Raji (cell line): ENCODE results near the gene DYNC2H1.

Experiments
- POLR2A ChIP-seq: IDR thresholded peaks from 2 replicates; pipeline ENCODE4 v1.6.1; 2011; ENCODE audit warnings: low read depth, low read length, control low read depth; ENCODE audit not compliant: insufficient read depth

DYNC2H1 gene

DNA sequence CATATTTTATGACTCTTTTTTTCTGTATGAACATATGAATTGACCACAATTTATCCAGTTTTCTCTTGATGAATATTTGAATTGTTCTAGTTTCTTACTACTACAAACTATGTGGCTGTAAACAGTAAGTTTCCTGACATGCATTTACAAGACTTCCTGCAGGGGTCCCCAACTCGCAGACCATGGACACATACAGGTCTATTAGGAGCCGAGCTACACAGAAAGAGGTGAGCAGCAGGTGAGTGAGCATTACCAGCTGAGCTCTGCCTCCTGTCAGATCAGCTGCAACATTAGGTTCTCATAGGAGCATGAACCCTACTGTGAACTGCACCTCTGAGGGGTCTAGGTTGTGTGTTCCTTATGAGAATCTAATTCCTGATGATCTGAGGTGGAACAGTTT lies 379.4 kb downstream of the DYNC2H1 start:
- no peak for TF ChIP-seq POLR2A

DNA sequence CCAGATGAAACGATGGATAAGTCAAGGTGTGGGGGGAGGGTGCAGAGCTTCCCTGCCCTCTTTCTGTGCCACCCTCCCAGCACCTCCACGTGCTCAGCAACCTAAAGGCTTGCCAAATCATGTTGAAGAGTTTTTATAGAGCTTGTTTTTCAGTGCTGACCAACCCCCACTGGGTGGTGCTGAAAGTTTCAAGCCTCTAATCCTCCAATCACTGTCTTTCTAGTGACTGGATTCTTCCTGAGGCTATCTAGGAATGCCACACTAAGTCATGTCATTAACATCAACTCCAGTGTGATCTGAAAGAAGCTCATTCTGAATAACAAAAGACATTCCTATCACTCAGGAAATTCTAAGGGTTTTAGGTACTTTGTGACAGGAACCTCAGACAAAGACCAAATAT lies 382.6 kb downstream of the DYNC2H1 start:
- no peak for TF ChIP-seq POLR2A

DNA sequence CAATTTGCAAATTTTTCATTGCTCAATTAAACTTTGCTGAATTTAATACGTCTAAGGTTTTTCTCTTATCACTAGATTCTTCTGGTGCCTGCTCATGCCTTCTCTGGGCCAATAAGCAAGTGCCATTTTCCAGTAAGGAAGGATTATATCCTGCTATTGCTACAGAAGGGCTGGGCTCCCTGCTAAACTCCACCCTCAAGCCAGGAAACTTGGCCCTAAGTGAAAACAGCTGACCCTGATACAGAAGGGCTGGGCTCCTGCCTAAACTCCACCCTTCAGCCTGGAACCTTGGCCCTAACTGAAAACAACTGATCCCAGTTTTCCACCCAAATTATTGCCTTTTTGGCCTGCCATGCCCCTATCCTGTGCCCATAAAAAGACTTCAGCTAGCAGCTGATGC lies 385.3 kb downstream of the DYNC2H1 start:
- TF ChIP-seq POLR2A, result no peak

DNA sequence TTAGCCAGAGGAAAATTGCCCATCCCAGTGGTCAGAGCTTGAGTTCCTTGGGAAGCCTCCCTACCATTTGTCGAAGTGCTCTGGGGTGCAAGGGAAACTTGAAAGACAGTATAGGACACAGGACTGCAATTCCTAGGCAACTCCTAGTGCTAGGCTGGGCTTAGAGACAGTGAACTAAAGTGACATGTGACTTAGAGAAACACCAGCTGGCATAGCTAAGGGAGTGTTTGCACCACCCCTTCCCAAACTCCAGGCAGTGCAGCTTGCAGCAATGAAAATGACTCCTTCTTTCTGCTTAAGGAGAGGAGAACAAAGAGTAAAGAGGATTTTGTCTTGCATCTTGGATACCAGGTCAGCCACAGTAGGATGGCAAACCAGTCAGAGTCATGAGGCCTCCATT lies 388.0 kb downstream of the DYNC2H1 start:
- no peak for TF ChIP-seq POLR2A

DNA sequence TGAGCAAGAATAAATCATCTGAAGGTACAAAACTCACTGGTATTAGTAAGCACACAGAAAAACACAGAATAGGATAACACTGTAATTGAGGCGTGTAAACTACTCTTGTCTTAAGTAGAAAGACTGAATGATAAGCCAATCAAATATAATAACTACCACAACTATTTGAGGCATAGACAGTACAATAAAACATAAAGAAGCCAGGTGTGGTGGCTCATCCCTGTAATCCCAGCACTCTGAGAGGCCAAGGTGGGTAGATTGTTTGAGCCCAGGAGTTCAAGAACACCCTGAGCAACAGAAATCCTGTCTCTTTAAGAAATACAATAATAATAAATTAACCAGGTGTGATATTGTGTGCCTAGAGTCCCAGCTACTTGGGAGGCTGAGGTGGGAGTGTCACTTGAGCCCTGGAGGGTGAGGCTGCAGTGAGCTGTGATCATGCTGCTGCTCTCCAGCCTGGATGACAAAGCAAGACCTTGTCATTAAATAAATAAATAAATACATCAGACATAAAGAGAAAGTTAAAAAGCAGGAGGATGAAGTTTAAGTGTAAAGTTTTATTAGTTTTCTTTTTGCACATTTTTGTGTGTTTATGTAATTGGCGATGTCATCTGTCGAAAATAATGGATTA lies 390.6 kb downstream of the DYNC2H1 start:
- TF ChIP-seq POLR2A, result no peak

DNA sequence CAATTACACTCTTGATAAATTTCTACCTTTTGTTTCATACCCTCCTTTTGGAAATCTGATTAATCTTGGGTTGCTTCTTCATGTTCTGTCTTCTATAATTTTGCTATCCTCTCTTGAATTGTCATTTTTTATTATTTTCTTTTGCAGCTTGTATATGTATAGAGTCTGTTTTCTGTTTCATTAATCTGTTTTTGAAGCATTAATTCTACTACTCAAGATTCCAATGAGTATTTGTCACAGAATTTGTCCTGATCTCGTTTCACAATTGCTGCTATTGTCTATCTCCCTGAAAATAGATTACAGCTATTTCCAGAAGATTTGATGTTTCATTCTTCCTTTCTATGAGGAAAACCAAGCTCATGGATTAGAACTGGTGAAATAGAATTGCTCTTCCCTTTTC lies 406.1 kb downstream of the DYNC2H1 start:
- TF ChIP-seq POLR2A, result no peak

DNA sequence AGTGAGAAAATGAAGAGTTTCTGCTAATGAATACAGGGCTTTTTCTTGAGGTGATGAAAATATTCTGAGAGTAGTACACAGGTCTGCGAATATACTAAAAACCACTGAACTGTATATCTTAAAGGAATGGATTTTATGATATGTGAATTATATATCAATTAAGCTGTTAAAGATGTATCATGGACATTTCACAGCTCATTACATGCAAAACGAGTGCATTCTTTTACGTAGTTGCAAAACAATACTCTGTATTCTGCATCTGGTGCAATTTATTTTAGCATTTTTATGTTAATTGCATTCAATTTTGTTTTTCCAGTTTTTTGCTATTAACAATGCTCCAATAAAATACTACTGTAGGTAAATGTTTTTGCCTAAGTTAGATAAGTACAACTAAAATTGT lies 411.6 kb downstream of the DYNC2H1 start:
- no peak for TF ChIP-seq POLR2A

DNA sequence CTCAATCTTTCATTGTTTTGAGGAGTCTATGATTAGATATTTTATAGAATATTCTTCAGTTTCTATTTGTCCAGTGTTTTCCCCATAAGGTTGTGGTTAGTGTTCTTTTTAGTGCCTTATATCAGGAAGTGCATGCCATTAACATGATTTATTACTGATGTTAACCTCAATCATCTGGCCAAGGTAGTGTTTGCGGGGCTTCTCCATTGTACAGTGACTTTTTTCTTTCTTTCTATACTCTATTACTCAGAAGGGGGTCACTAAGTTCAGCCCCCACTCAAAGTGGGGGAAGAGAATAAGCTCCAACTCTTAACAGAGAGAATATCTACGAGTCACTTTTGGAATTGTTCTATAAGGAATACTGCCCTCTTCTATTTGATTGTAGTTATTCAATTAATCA lies 415.8 kb downstream of the DYNC2H1 start:
- no peak for TF ChIP-seq POLR2A

DNA sequence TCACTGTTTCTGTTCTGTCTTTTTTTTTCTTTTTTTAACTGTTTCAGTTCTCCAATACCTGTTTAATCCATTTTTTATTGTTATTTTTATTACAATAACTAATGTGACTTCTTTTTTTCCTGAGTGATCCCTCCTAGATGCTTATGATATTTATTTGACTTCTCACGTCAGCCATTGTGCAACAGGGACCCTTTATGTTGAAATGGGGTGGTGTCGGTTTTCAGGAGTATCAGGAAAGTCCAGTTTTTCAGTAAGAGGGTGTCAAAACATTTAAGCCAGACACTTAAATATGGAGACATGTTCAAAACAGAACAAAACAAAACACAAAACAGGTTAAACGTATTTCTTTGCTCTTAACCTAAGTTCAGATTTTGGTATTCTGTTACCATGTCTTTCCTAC lies 418.8 kb downstream of the DYNC2H1 start:
- no peak for TF ChIP-seq POLR2A

DNA sequence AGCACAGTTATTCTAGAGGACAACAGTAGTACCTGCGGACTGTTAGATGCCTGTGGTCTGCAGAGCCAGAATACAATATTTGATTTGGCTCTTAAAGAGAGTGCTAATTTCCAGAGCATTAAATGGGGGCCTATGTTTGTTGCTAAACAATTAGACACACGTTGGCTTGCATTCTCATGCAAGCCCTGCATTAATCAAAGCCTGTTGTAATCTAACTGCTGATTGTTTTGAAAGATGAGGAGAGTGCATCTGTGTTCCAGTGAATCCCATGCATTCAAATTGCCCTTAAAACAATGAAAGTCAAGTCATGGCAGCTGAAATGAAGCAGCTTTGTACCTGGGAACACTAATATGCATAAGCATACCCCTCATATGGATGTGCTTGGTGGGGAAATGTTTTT lies 419.4 kb downstream of the DYNC2H1 start:
- no peak for TF ChIP-seq POLR2A

DNA sequence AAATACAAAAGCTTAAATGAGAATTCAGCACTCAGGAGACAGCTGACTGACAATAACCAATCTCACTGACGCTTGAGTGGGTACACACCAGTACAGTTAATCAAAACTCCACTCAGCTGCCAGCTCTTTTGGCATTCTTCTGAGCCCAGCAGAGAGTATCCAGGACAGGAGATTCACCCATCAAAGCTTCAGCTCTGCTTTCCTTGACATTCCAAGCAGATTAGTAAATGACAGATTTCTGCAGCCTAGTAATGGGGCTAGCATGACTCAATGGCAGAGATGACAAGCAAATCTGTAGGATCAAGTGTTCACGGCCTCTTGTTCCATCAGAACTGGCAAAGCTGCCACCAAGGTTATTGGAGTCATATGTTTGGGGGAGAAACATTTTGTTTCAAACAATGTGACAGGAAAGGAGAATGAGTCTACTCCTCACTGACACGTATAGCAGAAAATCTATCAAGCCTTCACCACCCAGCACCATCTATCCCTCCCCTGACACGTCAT lies 420.0 kb downstream of the DYNC2H1 start:
- no peak for TF ChIP-seq POLR2A
